ENCODE results near the gene ARMH4. TPM values are rescaled to one million over a fixed set of nuclear protein-coding genes. Genes with fewer than 3 reads are reported as not detected.

Gene ARMH4
- total and polyA plus RNA-seq, 8 donors: 0.11 to 2.7 (median 0.86) TPM

- no peaks in the 10 kb centered on the region for H3K27me3 ChIP-seq
- H3K4me1 ChIP-seq: no peaks in the 10 kb centered on the region
- FAIRE-seq (no peak), DNase-seq (no peak), ATAC-seq (no peak)
- no peak for TF ChIP-seq CTCF (IDR thresholded peaks at IDR 0.05)
- no peak overlapping the region for H3K4me3 ChIP-seq
- 66% methylated on average over 3 of the region's 3 CpGs for WGBS, 2 donors
- H3K9me3 ChIP-seq: no peaks in the 10 kb centered on the region
- intact Hi-C loops (cut with DNase I): no loop called here
- no peaks in the 10 kb centered on the region for H3K36me3 ChIP-seq
- no peak overlapping the region for H3K27ac ChIP-seq
These were observed 92.9 kb downstream of the ARMH4 start for GRCh38 chr14:58059126-58059525.

GRCh38 chr14:58055497-58056010, 96.5 kb downstream of the ARMH4 start:
- no peak for TF ChIP-seq CTCF (IDR thresholded peaks at IDR 0.05)
- FAIRE-seq: no peak
- H3K4me3 ChIP-seq: no peak overlapping the region

GRCh38 chr14:58054100-58054499, 97.9 kb downstream of the ARMH4 start:
- DNase-seq: no peak
- Histone ChIP-seq H3K9me3 (no peaks in the 10 kb centered on the region), H3K27me3 (no peaks in the 10 kb centered on the region), H3K36me3 (no peaks in the 10 kb centered on the region), H3K4me3 (no peak overlapping the region), H3K4me1 (no peaks in the 10 kb centered on the region), H3K27ac (no peak overlapping the region)
- 58 to 74% methylated on average over 3 of the region's 3 CpGs for WGBS, 2 donors
- FAIRE-seq: no peak
- intact Hi-C loops (cut with DNase I): no loop called here
- ATAC-seq: no peak
- TF ChIP-seq CTCF (IDR thresholded peaks at IDR 0.05): no peak

More at GRCh38 chr14:58055497-58056010, 96.5 kb downstream of the ARMH4 start:
- Histone ChIP-seq H3K27ac (no peak overlapping the region), H3K9me3 (no peaks in the 10 kb centered on the region), H3K4me1 (no peaks in the 10 kb centered on the region), H3K27me3 (no peaks in the 10 kb centered on the region), H3K36me3 (no peaks in the 10 kb centered on the region)
- no peak for ATAC-seq
- no peak for DNase-seq
- intact Hi-C loops (cut with DNase I): no loop called here

GRCh38 chr14:58048219-58048618, 103.8 kb downstream of the ARMH4 start:
- no peak for FAIRE-seq
- Histone ChIP-seq H3K9me3 (no peaks in the 10 kb centered on the region), H3K4me1 (no peaks in the 10 kb centered on the region), H3K27ac (no peak overlapping the region), H3K4me3 (no peak overlapping the region), H3K27me3 (no peaks in the 10 kb centered on the region), H3K36me3 (no peaks in the 10 kb centered on the region)
- intact Hi-C loops (cut with DNase I): no loop called here
- no peak for DNase-seq
- ATAC-seq: peak in 1 of 4 donors; percentile 38
- WGBS, 2 donors: 67 to 71% methylated on average over 5 of the region's 5 CpGs
- TF ChIP-seq CTCF (IDR thresholded peaks at IDR 0.05): no peak

- no peaks in the 10 kb centered on the region for H3K9me3 ChIP-seq
- TF ChIP-seq CTCF (IDR thresholded peaks at IDR 0.05): no peak
- no peaks in the 10 kb centered on the region for H3K36me3 ChIP-seq
- FAIRE-seq: no peak
- DNase-seq: no peak
- intact Hi-C loops (cut with DNase I): no loop called here
- H3K27me3 ChIP-seq: no peaks in the 10 kb centered on the region
- no peaks in the 10 kb centered on the region for H3K4me1 ChIP-seq
- no peak overlapping the region for H3K27ac ChIP-seq
- no peak for ATAC-seq
- H3K4me3 ChIP-seq: no peak overlapping the region
These were observed 124.1 kb downstream of the ARMH4 start for GRCh38 chr14:58027904-58028303.
